Measurements from ENCODE around the gene ZBTB42. TPM values are rescaled to one million over a fixed set of nuclear protein-coding genes. Genes with fewer than 3 reads are reported as not detected.

Gene ZBTB42
- total and polyA plus RNA-seq, 2 of the 13 experiments (the other 11 are each of a cell fraction or from before 2014, with no cell fraction given): 2.8 to 4.2 TPM

DNA sequence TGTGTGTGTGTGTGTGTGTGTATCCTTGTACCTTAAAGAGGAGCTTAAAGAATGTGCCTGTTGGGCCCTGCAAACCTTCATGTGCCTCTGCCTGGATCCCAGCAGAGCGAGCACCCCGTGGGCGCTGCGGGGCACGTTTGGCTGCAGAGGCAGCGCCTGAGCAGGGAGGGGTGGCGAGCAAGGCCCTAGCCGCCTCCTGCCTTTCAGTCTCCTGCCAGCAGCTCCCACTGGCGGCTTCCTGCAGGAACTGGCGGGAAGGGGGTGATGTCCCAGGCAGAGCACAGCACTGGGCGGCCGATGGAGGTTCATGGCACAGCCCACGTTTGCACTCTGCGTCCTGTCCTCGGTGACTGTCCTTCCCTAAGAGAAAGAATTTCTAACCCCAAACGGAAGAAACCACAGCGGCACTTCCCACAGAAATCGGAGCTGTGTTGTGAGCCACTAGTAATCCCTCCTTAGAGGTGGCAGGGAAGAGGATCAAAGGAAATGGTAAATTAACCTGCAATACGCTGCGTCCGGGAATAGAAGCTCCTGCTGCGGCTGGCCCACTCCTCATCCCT is 19.8 kb downstream of the ZBTB42 start (continued):
- TF ChIP-seq ZNF143 (CRISPR knock-in tag; IDR thresholded peaks at IDR 0.05): 0 out of 2 replicates have a peak, but pooled peaks have one; percentile 16
- no peak for TF ChIP-seq ZNF772 (CRISPR knock-in tag; IDR thresholded peaks at IDR 0.05)
- no peak for TF ChIP-seq KIAA2018 (CRISPR knock-in tag; IDR thresholded peaks at IDR 0.05; ENCODE audit: borderline replicate concordance)
- no peak for TF ChIP-seq PCBP2 (optimal IDR thresholded peaks at IDR 0.05; ENCODE audit: low read depth, low read length, poor library complexity, severe bottlenecking)
- no peak for TF ChIP-seq MLLT10 (CRISPR knock-in tag; IDR thresholded peaks at IDR 0.05)
- no peak for TF ChIP-seq ZMAT5 (CRISPR knock-in tag; IDR thresholded peaks at IDR 0.05; ENCODE audit: borderline replicate concordance, low read depth)
- TF ChIP-seq DNMT3B (CRISPR knock-in tag; conservative IDR thresholded peaks at IDR 0.05): no peak
- no peak for TF ChIP-seq CENPBD1 (CRISPR knock-in tag; IDR thresholded peaks at IDR 0.05; ENCODE audit: borderline replicate concordance, low read depth)
- TF ChIP-seq BHLHE40 (IDR thresholded peaks at IDR 0.05; ENCODE audit: low read length): peak; percentile 46; the same call in 1 of the 2 replicates
- TF ChIP-seq, protein P1, sequence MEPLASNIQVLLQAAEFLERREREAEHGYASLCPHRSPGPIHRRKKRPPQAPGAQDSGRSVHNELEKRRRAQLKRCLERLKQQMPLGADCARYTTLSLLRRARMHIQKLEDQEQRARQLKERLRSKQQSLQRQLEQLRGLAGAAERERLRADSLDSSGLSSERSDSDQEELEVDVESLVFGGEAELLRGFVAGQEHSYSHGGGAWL (CRISPR knock-in tag; IDR thresholded peaks at IDR 0.05): no peak
- TF ChIP-seq ZNF460 (CRISPR knock-in tag; IDR thresholded peaks at IDR 0.05; ENCODE audit: borderline replicate concordance): no peak
- 0 out of 2 replicates have a peak, but pooled peaks have one; percentile 25 for TF ChIP-seq MEF2D (CRISPR knock-in tag; IDR thresholded peaks at IDR 0.05)
- TF ChIP-seq NR2F6 (IDR thresholded peaks at IDR 0.05): no peak
- peak; percentile 46; the same call in 1 of the 2 replicates for TF ChIP-seq NR2F6 (CRISPR knock-in tag; IDR thresholded peaks at IDR 0.05)
- TF ChIP-seq KDM2A (CRISPR knock-in tag; IDR thresholded peaks at IDR 0.05; ENCODE audit: borderline replicate concordance, low read depth): peak; percentile 78; the same call in 1 of the 2 replicates
- peak; percentile 75 for TF ChIP-seq SPEN (CRISPR knock-in tag; IDR thresholded peaks at IDR 0.05; ENCODE audit: low read depth)
- no peak for TF ChIP-seq MED8 (CRISPR knock-in tag; IDR thresholded peaks at IDR 0.05; ENCODE audit: insufficient replicate concordance)
- peak; percentile 43 for TF ChIP-seq YY1 (IDR thresholded peaks at IDR 0.05; ENCODE audit: insufficient read depth, insufficient replicate concordance, low read depth, low read length)
- no peak for TF ChIP-seq GTF2F1 (IDR thresholded peaks at IDR 0.05; ENCODE audit: low read length)
- TF ChIP-seq CEBPG (CRISPR knock-in tag; IDR thresholded peaks at IDR 0.05): no peak
- TF ChIP-seq ZNF556 (CRISPR knock-in tag; IDR thresholded peaks at IDR 0.05; ENCODE audit: borderline replicate concordance): peak; percentile 79; the same call in 1 of the 2 replicates
- no peak for TF ChIP-seq SMAD9 (CRISPR knock-in tag; IDR thresholded peaks at IDR 0.05)
- TF ChIP-seq ELF3 (CRISPR knock-in tag; IDR thresholded peaks at IDR 0.05): peak; percentile 72

Measured in HepG2 (cell line).